ENCODE data around the gene PPP1R12A.

GRCh38 chr12:79827484-79827883 lies 107.4 kb downstream of the PPP1R12A start:
- TF ChIP-seq EP300 (IDR thresholded peaks at IDR 0.05), result no peak
- TF ChIP-seq, protein P1, sequence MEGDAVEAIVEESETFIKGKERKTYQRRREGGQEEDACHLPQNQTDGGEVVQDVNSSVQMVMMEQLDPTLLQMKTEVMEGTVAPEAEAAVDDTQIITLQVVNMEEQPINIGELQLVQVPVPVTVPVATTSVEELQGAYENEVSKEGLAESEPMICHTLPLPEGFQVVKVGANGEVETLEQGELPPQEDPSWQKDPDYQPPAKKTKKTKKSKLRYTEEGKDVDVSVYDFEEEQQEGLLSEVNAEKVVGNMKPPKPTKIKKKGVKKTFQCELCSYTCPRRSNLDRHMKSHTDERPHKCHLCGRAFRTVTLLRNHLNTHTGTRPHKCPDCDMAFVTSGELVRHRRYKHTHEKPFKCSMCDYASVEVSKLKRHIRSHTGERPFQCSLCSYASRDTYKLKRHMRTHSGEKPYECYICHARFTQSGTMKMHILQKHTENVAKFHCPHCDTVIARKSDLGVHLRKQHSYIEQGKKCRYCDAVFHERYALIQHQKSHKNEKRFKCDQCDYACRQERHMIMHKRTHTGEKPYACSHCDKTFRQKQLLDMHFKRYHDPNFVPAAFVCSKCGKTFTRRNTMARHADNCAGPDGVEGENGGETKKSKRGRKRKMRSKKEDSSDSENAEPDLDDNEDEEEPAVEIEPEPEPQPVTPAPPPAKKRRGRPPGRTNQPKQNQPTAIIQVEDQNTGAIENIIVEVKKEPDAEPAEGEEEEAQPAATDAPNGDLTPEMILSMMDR (IDR thresholded peaks at IDR 0.05), result no peak
